K562 (cell line): ENCODE measurements around the gene ABCA1. TPM values are rescaled to one million over a fixed set of nuclear protein-coding genes. Genes with fewer than 3 reads are reported as not detected.

Experiments used
- ETV6 ChIP-seq, 3 experiments: fragments of 150-350 bp in 1 of 3; sonication (generic) in 1 of 3; formaldehyde crosslinking in 1 of 3; IDR thresholded peaks; 2 replicates each; pipeline versions ENCODE4 v1.6.1 to v1.8.0; 2014 to 2022; ENCODE audit warnings: borderline replicate concordance in 2 of 3, low read depth in 2 of 3, antibody characterized with exemption in 1 of 3, low read length in 1 of 3, mild to moderate bottlenecking in 1 of 3, missing genetic modification reagents in 1 of 3
- JUND ChIP-seq, 2 experiments: IDR thresholded peaks; 2 replicates in 1 of 2; 3 replicates in 1 of 2; pipeline ENCODE4 v1.6.1; 2011; ENCODE audit warnings: borderline replicate concordance in 2 of 2, low read depth in 2 of 2, low read length in 2 of 2, improper control_type of control experiment in 1 of 2, missing biosample characterization in 1 of 2, missing genetic modification characterization in 1 of 2, missing genetic modification reagents in 1 of 2
- KAT8 ChIP-seq: fragments of 450-650 bp; IDR thresholded peaks from 2 replicates; pipeline ENCODE4 v1.6.1; 2016; ENCODE audit warnings: low read depth, mild to moderate bottlenecking
- LARP7 ChIP-seq: fragments of 450-650 bp; IDR thresholded peaks from 2 replicates; pipeline ENCODE4 v1.6.1; 2016
- LCOR ChIP-seq: sonication (generic); formaldehyde crosslinking; IDR thresholded peaks from 2 replicates; pipeline ENCODE4 v1.8.0; 2022; ENCODE audit warnings: mild to moderate bottlenecking, missing genetic modification reagents
- MAFK ChIP-seq: IDR thresholded peaks from 2 replicates; pipeline ENCODE4 v1.6.1; 2011; ENCODE audit warnings: low read length, improper control_type of control experiment
- POLR2B ChIP-seq: fragments of 450-650 bp; IDR thresholded peaks from 2 replicates; pipeline ENCODE4 v1.6.1; 2018; ENCODE audit warnings: low read depth; ENCODE audit not compliant: partially characterized antibody
- POLR2G ChIP-seq: fragments of 200-400 bp; formaldehyde crosslinking; IDR thresholded peaks from 2 replicates; pipeline ENCODE4 v1.6.1; 2017; ENCODE audit warnings: low read depth, mild to moderate bottlenecking, antibody characterized with exemption, low read length, moderate library complexity
- SP1 ChIP-seq: sonication (generic); formaldehyde crosslinking; IDR thresholded peaks from 2 replicates; pipeline ENCODE4 v1.8.1; 2022; ENCODE audit warnings: mild to moderate bottlenecking, missing genetic modification reagents
- SP2 ChIP-seq: IDR thresholded peaks from 2 replicates; pipeline ENCODE4 v1.6.1; 2011; ENCODE audit warnings: mild to moderate bottlenecking, low read depth, low read length, moderate library complexity; ENCODE audit not compliant: poor library complexity, severe bottlenecking; ENCODE audit errors: extremely low read depth
- TAL1 ChIP-seq: fragments of 450-650 bp; IDR thresholded peaks from 2 replicates; pipeline ENCODE4 v1.6.1; 2016; ENCODE audit warnings: mild to moderate bottlenecking
- ZBTB17 ChIP-seq: fragments of 450-650 bp; formaldehyde crosslinking; IDR thresholded peaks from 2 replicates; pipeline ENCODE4 v1.4.0; 2020; ENCODE audit warnings: mild to moderate bottlenecking
- ZNF274 ChIP-seq: IDR thresholded peaks from 2 replicates; pipeline ENCODE4 v1.6.1; 2011; ENCODE audit warnings: low read depth, mild to moderate bottlenecking, low read length, moderate library complexity, borderline replicate concordance
- ZZZ3 ChIP-seq: fragments of 450-650 bp; IDR thresholded peaks from 2 replicates; pipeline ENCODE4 v1.6.1; 2016; ENCODE audit warnings: antibody characterized with exemption, mild to moderate bottlenecking, moderate library complexity
- polyA plus RNA-seq, 8 experiments: library from polyadenylated mRNA; depleted of rRNA in 4 of 8; stranded (reverse) in 5 of 8; unstranded in 3 of 8; fragments of >200 nt; fragmentation: Nextera tagmentation in 2 of 8; fragmentation: Illumina TruSeq in 1 of 8; extraction: Ambion mirVana in 2 of 8; extraction: Trizol in 1 of 8; gene quantifications; 2 replicates each; pipeline versions ENCODE4 v1.2.1 to v1.2.3, GENCODE V29; 2011 to 2014; ENCODE audit warnings: inconsistent platforms in 1 of 8, missing spikeins in 1 of 8
- total RNA-seq, 7 experiments: library from RNA; depleted of rRNA in 6 of 7; stranded (reverse); fragments of >200 nt in 6 of 7; fragmentation: Illumina TruSeq in 2 of 7; extraction: Trizol in 2 of 7; gene quantifications; 2 replicates each; pipeline versions ENCODE4 v1.2.1 to v1.2.3, GENCODE V29; 2011 to 2021; ENCODE audit warnings: low replicate concordance in 1 of 7
- TF ChIP-seq, protein P1 (sequence below): fragments of 450-650 bp; IDR thresholded peaks from 2 replicates; pipeline ENCODE4 v1.6.1; 2018; ENCODE audit not compliant: partially characterized antibody
- TF ChIP-seq, protein P2 (sequence below): fragments of 200-800 bp; sonication (Bioruptor generic); IDR thresholded peaks from 2 replicates; pipeline ENCODE4 v1.6.1; 2017; ENCODE audit warnings: missing genetic modification characterization, missing compliant biosample characterization
- TF ChIP-seq, protein P3 (sequence below): fragments of 450-650 bp; IDR thresholded peaks from 2 replicates; pipeline ENCODE4 v1.6.1; 2016; ENCODE audit warnings: antibody characterized with exemption
- TF ChIP-seq, protein P4 (sequence below): fragments of 450-650 bp; formaldehyde crosslinking; IDR thresholded peaks from 2 replicates; pipeline ENCODE4 v1.4.0; 2022; ENCODE audit warnings: missing genetic modification characterization

The ABCA1 gene
- total and polyA plus RNA-seq, 9 of the 15 experiments (the other 6 are each of a cell fraction or from before 2014, with no cell fraction given) = under 0.01 to 0.18 (median 0.02) TPM; not detected in 5

DNA sequence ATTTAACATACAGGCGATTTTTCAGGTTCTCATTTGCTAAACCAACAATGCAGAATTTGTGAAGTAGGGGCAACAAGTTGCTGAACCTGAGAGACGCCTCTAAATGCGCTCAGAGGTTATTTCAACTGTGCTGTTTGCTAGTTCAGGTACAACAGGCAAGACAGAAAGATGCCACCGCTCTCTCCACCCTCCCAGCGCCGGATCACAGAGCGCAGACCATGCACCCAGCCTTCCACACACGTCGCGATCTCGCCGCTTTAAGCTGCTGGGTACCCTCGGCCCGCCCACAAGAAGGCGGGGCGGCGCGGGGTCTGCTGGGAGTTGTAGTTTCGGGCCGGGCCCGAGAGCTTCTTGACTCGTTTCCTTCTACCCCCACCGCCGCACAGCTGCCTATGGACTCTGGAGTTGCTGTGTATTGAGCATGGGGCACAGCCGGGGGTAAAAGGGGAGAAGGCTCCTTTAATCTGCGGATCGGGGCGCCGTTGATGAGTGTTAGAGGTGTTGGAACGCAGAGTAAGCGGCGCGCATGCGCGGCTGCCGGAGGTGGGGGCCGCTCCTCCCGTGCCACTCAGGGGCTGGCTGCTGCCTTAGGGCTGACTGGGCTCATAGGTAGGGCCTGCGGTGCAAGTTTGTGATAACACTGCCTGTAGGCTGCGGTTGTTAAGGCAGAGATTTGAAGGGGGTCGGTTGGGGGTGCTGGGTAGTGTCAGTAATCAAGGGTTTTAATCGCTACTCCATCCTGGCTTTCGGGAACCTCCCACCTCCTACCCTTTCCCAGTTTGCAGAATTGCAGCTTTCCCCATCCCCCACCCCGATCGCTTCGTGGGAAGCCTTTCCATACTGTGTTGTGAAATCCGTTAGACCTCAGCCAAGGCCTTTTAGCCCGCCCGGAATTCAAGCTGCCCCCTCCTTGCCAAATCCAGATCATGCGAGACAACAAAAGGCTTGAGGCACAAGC lies 40.3 kb upstream of the ABCA1 start (continued):
- TF ChIP-seq, protein P1, sequence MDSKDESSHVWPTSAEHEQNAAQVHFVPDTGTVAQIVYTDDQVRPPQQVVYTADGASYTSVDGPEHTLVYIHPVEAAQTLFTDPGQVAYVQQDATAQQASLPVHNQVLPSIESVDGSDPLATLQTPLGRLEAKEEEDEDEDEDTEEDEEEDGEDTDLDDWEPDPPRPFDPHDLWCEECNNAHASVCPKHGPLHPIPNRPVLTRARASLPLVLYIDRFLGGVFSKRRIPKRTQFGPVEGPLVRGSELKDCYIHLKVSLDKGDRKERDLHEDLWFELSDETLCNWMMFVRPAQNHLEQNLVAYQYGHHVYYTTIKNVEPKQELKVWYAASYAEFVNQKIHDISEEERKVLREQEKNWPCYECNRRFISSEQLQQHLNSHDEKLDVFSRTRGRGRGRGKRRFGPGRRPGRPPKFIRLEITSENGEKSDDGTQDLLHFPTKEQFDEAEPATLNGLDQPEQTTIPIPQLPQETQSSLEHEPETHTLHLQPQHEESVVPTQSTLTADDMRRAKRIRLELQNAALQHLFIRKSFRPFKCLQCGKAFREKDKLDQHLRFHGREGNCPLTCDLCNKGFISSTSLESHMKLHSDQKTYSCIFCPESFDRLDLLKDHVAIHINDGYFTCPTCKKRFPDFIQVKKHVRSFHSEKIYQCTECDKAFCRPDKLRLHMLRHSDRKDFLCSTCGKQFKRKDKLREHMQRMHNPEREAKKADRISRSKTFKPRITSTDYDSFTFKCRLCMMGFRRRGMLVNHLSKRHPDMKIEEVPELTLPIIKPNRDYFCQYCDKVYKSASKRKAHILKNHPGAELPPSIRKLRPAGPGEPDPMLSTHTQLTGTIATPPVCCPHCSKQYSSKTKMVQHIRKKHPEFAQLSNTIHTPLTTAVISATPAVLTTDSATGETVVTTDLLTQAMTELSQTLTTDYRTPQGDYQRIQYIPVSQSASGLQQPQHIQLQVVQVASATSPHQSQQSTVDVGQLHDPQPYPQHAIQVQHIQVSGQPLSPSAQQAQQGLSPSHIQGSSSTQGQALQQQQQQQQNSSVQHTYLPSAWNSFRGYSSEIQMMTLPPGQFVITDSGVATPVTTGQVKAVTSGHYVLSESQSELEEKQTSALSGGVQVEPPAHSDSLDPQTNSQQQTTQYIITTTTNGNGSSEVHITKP = no peak
- no peak for TF ChIP-seq POLR2G
- TF ChIP-seq MAFK = no peak
- no peak for TF ChIP-seq POLR2B
- no peak for TF ChIP-seq ETV6 (IDR thresholded peaks at IDR 0.05; ENCODE audit: borderline replicate concordance in 1 of 2, low read depth in 2 of 2, low read length in 1 of 2)
- no peak for TF ChIP-seq ETV6 (CRISPR knock-in tag; IDR thresholded peaks at IDR 0.05; ENCODE audit: borderline replicate concordance)
- TF ChIP-seq LARP7 = no peak
- TF ChIP-seq, protein P2, sequence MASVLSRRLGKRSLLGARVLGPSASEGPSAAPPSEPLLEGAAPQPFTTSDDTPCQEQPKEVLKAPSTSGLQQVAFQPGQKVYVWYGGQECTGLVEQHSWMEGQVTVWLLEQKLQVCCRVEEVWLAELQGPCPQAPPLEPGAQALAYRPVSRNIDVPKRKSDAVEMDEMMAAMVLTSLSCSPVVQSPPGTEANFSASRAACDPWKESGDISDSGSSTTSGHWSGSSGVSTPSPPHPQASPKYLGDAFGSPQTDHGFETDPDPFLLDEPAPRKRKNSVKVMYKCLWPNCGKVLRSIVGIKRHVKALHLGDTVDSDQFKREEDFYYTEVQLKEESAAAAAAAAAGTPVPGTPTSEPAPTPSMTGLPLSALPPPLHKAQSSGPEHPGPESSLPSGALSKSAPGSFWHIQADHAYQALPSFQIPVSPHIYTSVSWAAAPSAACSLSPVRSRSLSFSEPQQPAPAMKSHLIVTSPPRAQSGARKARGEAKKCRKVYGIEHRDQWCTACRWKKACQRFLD = no peak
- TF ChIP-seq, protein P3, sequence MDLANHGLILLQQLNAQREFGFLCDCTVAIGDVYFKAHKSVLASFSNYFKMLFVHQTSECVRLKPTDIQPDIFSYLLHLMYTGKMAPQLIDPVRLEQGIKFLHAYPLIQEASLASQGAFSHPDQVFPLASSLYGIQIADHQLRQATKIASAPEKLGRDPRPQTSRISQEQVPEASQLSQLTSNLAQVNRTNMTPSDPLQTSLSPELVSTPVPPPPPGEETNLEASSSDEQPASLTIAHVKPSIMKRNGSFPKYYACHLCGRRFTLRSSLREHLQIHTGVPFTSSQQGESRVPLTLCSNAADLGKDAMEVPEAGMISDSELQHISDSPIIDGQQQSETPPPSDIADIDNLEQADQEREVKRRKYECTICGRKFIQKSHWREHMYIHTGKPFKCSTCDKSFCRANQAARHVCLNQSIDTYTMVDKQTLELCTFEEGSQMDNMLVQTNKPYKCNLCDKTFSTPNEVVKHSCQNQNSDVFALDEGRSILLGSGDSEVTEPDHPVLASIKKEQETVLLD = peak; percentile 91
- TF ChIP-seq ZZZ3 = no peak
- TF ChIP-seq KAT8 = no peak
- no peak for TF ChIP-seq JUND (IDR thresholded peaks at IDR 0.05; ENCODE audit: borderline replicate concordance, low read depth, low read length)
- TF ChIP-seq JUND (tag; IDR thresholded peaks at IDR 0.05; ENCODE audit: borderline replicate concordance, low read depth, low read length) = no peak
- TF ChIP-seq TAL1 = no peak
- TF ChIP-seq SP1 (CRISPR knock-in tag) = peak; percentile 95
- no peak for TF ChIP-seq LCOR (CRISPR knock-in tag)
- no peak for TF ChIP-seq ZBTB17 (CRISPR knock-in tag)
- TF ChIP-seq, protein P4, sequence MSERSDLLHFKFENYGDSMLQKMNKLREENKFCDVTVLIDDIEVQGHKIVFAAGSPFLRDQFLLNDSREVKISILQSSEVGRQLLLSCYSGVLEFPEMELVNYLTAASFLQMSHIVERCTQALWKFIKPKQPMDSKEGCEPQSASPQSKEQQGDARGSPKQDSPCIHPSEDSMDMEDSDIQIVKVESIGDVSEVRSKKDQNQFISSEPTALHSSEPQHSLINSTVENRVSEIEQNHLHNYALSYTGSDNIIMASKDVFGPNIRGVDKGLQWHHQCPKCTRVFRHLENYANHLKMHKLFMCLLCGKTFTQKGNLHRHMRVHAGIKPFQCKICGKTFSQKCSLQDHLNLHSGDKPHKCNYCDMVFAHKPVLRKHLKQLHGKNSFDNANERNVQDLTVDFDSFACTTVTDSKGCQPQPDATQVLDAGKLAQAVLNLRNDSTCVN = no peak
- no peak for TF ChIP-seq SP2
- no peak for TF ChIP-seq ZNF274
